B cell (primary cell): ENCODE measurements around the gene TANC1. TPM values are rescaled to one million over a fixed set of nuclear protein-coding genes. Genes with fewer than 3 reads are reported as not detected.

Source experiments
- ATAC-seq: fragments of 200-7000 bp; cut with Tn5 transposase; one replicate; pipeline ENCODE4 v1.10.0; 2021; ENCODE audit warnings: low read depth, mild to moderate bottlenecking, moderate number of reproducible peaks, moderate library complexity
- CTCF ChIA-PET: fragments of 350-600 bp; sonication (Branson Sonifier 250); formaldehyde crosslinking; loops from one replicate; lab custom pipeline; 2021; ENCODE audit warnings: antibody characterized with exemption, inconsistent platforms; lab: Charles Lee
- POLR2A ChIA-PET: fragments of 350-600 bp; sonication (Branson Sonifier 250); formaldehyde crosslinking; loops from one replicate; lab custom pipeline; 2021; ENCODE audit warnings: antibody characterized with exemption; lab: Charles Lee
- DNase-seq: peaks from one replicate; pipeline ENCODE4 v3.0.0; 2013
- H2AFZ ChIP-seq: 2 replicates; pipeline ENCODE4 v1.6.1; 2012; ENCODE audit warnings: mild to moderate bottlenecking, low read depth, low read length; ENCODE audit not compliant: insufficient read depth, poor library complexity, severe bottlenecking
- H3K27ac ChIP-seq, 2 donors: 1 replicate in 1 of 2; 2 replicates in 1 of 2; pipeline ENCODE4 v1.5.1; 2012 to 2013; ENCODE audit warnings: low read length in 2 of 2, mild to moderate bottlenecking in 2 of 2, moderate library complexity in 1 of 2
- H3K27me3 ChIP-seq, 4 experiments: fragments of 200-600 bp in 1 of 4; sonication (generic) in 1 of 4; replicated peaks in 1 of 4; 1 replicate in 2 of 4; 2 replicates in 2 of 4; pipeline versions ENCODE4 v1.6.1 to v1.7.0; 2013 to 2016; ENCODE audit warnings: low read length in 3 of 4, mild to moderate bottlenecking in 2 of 4, mixed read lengths in 1 of 4, moderate library complexity in 1 of 4; ENCODE audit not compliant: insufficient read depth in 4 of 4, control insufficient read depth in 3 of 4; ENCODE audit errors: control extremely low read depth in 1 of 4
- H3K36me3 ChIP-seq, 2 experiments: replicated peaks in 1 of 2; 1 replicate in 1 of 2; 2 replicates in 1 of 2; pipeline versions ENCODE4 v1.6.1 to v1.7.1; 2013; ENCODE audit warnings: low read length in 1 of 2; ENCODE audit not compliant: insufficient read depth in 2 of 2, control insufficient read depth in 1 of 2; ENCODE audit errors: control extremely low read depth in 1 of 2, extremely low read depth in 1 of 2
- H3K4me1 ChIP-seq, 2 donors: fragments of 200-600 bp in 1 of 2; sonication (generic) in 1 of 2; 1 replicate in 1 of 2; 2 replicates in 1 of 2; pipeline versions ENCODE4 v1.5.1 to v1.6.1; 2013 to 2017; ENCODE audit warnings: low read length in 2 of 2; ENCODE audit not compliant: control insufficient read depth in 2 of 2, insufficient read depth in 2 of 2
- H3K4me2 ChIP-seq: replicated peaks from 2 replicates; pipeline ENCODE3; 2012; ENCODE audit warnings: mild to moderate bottlenecking, low read depth, low read length; ENCODE audit not compliant: poor library complexity, severe bottlenecking
- H3K4me3 ChIP-seq, 5 experiments: fragments of 200-600 bp in 1 of 5; sonication (generic) in 1 of 5; 1 replicate in 3 of 5; 2 replicates in 2 of 5; pipeline versions ENCODE4 v1.5.1 to v1.7.0; 2011 to 2016; ENCODE audit warnings: low read length in 4 of 5, mild to moderate bottlenecking in 4 of 5, low read depth in 2 of 5, control low read depth in 1 of 5, moderate library complexity in 1 of 5; ENCODE audit not compliant: insufficient read depth in 1 of 5; ENCODE audit errors: control extremely low read depth in 1 of 5, extremely low read depth in 1 of 5
- H3K79me2 ChIP-seq: fragments of 200-600 bp; sonication (generic); one replicate; pipeline ENCODE4 v1.6.0; 2016; ENCODE audit warnings: low read length; ENCODE audit not compliant: control insufficient read depth, insufficient read depth
- H3K9ac ChIP-seq: fragments of 200-600 bp; sonication (generic); 2 replicates; pipeline ENCODE4 v1.6.1; 2017; ENCODE audit warnings: mild to moderate bottlenecking, low read length, moderate library complexity
- H3K9me3 ChIP-seq, 3 donors: one replicate each; pipeline versions ENCODE4 v1.6.1 to v1.7.1; 2013; ENCODE audit warnings: low read length in 2 of 3; ENCODE audit not compliant: control insufficient read depth in 2 of 3, insufficient read depth in 1 of 3; ENCODE audit errors: control extremely low read depth in 1 of 3
- H4K20me1 ChIP-seq: 2 replicates; pipeline ENCODE4 v1.6.0; 2012; ENCODE audit warnings: mild to moderate bottlenecking, low read length; ENCODE audit not compliant: insufficient read depth, control insufficient read depth, poor library complexity, severe bottlenecking
- H3K27ac Mint-ChIP-seq: one replicate; pipeline ENCODE4 v1.8.0; 2021; ENCODE audit warnings: mixed read lengths
- H3K27me3 Mint-ChIP-seq: one replicate; pipeline ENCODE4 v1.8.0; 2021; ENCODE audit warnings: mixed read lengths
- H3K4me1 Mint-ChIP-seq: one replicate; pipeline ENCODE4 v1.8.0; 2021; ENCODE audit warnings: mixed read lengths
- H3K4me3 Mint-ChIP-seq: one replicate; pipeline ENCODE4 v1.8.0; 2021; ENCODE audit warnings: mixed read lengths
- H3K9me3 Mint-ChIP-seq: one replicate; pipeline ENCODE4 v1.8.0; 2022; ENCODE audit warnings: mixed read lengths; ENCODE audit not compliant: insufficient read depth
- EZH2 ChIP-seq: IDR thresholded peaks from 2 replicates; pipeline ENCODE4 v1.6.1; 2012; ENCODE audit warnings: borderline replicate concordance, low read depth, mild to moderate bottlenecking, moderate library complexity, low read length; ENCODE audit not compliant: insufficient read depth, poor library complexity, severe bottlenecking
- WGBS: methylation state at CpG from one replicate; pipeline ENCODE4 v1.1.5; 2013; ENCODE audit warnings: missing lambda C conversion rate; ENCODE audit not compliant: insufficient coverage; 5-methylcytosine and 5-hydroxymethylcytosine counted together
- intact Hi-C: fragments of 100-400 bp; cut with micrococcal nuclease; formaldehyde crosslinking; loops from one replicate; pipeline ENCODE4 v1.10.0; 2022
- polyA plus RNA-seq: library from polyadenylated mRNA; depleted of rRNA; stranded (reverse); fragments of >200 nt; gene quantifications from 2 replicates; pipeline ENCODE4 v1.2.3, GENCODE V29; 2012
- total RNA-seq, 2 donors: library from RNA; stranded (reverse); fragments of 120-200 nt in 1 of 2; gene quantifications; 1 replicate in 1 of 2; 2 replicates in 1 of 2; pipeline versions ENCODE4 v1.2.3 to v1.2.4, GENCODE V29; 2013 to 2022
- TF ChIP-seq, protein P1 (sequence below): fragments of 200-600 bp; IDR thresholded peaks from one replicate; pipeline ENCODE4 v1.8.0; 2022; ENCODE audit warnings: antibody characterized with exemption, mild to moderate bottlenecking

Gene TANC1
- total and polyA plus RNA-seq, 2 donors (not counting 1 experiment from before 2014, with no cell fraction given), result 0.13 TPM; not detected in 1

- no peaks in the 10 kb centered on the region for H4K20me1 ChIP-seq
- H3K9me3 Mint-ChIP-seq, result no peaks in the 10 kb centered on the region
- no peak for DNase-seq
- H3K9ac ChIP-seq, result no peak overlapping the region
- POLR2A ChIA-PET, result no interaction called here
- TF ChIP-seq EZH2, result no peak
- TF ChIP-seq, protein P1, sequence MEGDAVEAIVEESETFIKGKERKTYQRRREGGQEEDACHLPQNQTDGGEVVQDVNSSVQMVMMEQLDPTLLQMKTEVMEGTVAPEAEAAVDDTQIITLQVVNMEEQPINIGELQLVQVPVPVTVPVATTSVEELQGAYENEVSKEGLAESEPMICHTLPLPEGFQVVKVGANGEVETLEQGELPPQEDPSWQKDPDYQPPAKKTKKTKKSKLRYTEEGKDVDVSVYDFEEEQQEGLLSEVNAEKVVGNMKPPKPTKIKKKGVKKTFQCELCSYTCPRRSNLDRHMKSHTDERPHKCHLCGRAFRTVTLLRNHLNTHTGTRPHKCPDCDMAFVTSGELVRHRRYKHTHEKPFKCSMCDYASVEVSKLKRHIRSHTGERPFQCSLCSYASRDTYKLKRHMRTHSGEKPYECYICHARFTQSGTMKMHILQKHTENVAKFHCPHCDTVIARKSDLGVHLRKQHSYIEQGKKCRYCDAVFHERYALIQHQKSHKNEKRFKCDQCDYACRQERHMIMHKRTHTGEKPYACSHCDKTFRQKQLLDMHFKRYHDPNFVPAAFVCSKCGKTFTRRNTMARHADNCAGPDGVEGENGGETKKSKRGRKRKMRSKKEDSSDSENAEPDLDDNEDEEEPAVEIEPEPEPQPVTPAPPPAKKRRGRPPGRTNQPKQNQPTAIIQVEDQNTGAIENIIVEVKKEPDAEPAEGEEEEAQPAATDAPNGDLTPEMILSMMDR, result no peak
- no peak overlapping the region for H2AFZ ChIP-seq
- no peak for ATAC-seq
- H3K36me3 ChIP-seq, result no peaks in the 10 kb centered on the region
- H3K4me1 Mint-ChIP-seq, result peaks cover 14% of the 10 kb centered on the region
- H3K4me3 Mint-ChIP-seq, result no peak overlapping the region
- H3K27me3 ChIP-seq, result no peaks in the 10 kb centered on the region
- peaks cover 0 to under 1% (median 0%) of the 10 kb centered on the region in 3 donors for H3K9me3 ChIP-seq
- H3K4me1 ChIP-seq, result peaks cover 11 to 12% of the 10 kb centered on the region in 2 donors
- no peak overlapping the region for H3K27ac Mint-ChIP-seq
- H3K27me3 Mint-ChIP-seq, result no peaks in the 10 kb centered on the region
- H3K4me3 ChIP-seq, result no peak overlapping the region
- CTCF ChIA-PET, result no interaction called here
- WGBS, result 85% methylated on average over 13 of the region's 14 CpGs
- intact Hi-C loops, result no loop called here
- no peak overlapping the region for H3K4me2 ChIP-seq
- no peak overlapping the region for H3K27ac ChIP-seq
- H3K79me2 ChIP-seq, result no peaks in the 10 kb centered on the region
Measured at GRCh38 chr2:159211447-159212396, 243.3 kb downstream of the TANC1 start.

GRCh38 chr2:159213296-159213695, 244.9 kb downstream of the TANC1 start:
- H2AFZ ChIP-seq, result no peak overlapping the region
- no peak overlapping the region for H3K4me3 ChIP-seq
- 93% methylated on average over 4 of the region's 5 CpGs for WGBS
- Mint-ChIP-seq H3K9me3 (no peaks in the 10 kb centered on the region), H3K27ac (no peak overlapping the region), H3K4me3 (no peak overlapping the region), H3K4me1 (peaks cover 14% of the 10 kb centered on the region), H3K27me3 (no peaks in the 10 kb centered on the region)
- H3K4me1 ChIP-seq, result peaks cover 11 to 12% of the 10 kb centered on the region in 2 donors
- DNase-seq (no peak), ATAC-seq (no peak)
- H3K27ac ChIP-seq, result no peak overlapping the region
- no peak overlapping the region for H3K9ac ChIP-seq
- intact Hi-C loops, result no loop called here
- no peaks in the 10 kb centered on the region for H4K20me1 ChIP-seq
- H3K27me3 ChIP-seq, result no peaks in the 10 kb centered on the region
- CTCF ChIA-PET, result no interaction called here
- no peak overlapping the region for H3K4me2 ChIP-seq
- TF ChIP-seq, protein P1, result no peak
- no peak for TF ChIP-seq EZH2
- no peaks in the 10 kb centered on the region for H3K79me2 ChIP-seq
- H3K9me3 ChIP-seq, result peaks cover 0 to 10% (median 0%) of the 10 kb centered on the region in 3 donors
- POLR2A ChIA-PET, result no interaction called here
- H3K36me3 ChIP-seq, result no peaks in the 10 kb centered on the region
